ENCODE data around the gene GRIK5. TPM values are rescaled to one million over a fixed set of nuclear protein-coding genes. Genes with fewer than 3 reads are reported as not detected.

The GRIK5 gene
- total RNA-seq, 5 donors from 2014 or later (not counting 1 experiment from before 2014, with no cell fraction given) = 0.26 to 1.5 (median 1.3) TPM

GRCh38 chr19:42068361-42068755 is 1.6 kb downstream of the GRIK5 start:
- no peak overlapping the region for H3K4me3 ChIP-seq (ENCODE audit: control insufficient read depth in 1 of 2, extremely low read depth in 1 of 2, low read length in 1 of 2)
- H3K27me3 ChIP-seq (replicated peaks in 1 of 2; ENCODE audit: control insufficient read depth in 2 of 2, extremely low read depth in 1 of 2, insufficient read depth in 2 of 2, low read length in 1 of 2) = peaks cover 0 to 64% of the 10 kb centered on the region in 2 experiments
- Mint-ChIP-seq H3K27ac (no peak overlapping the region), H3K4me1 (no peaks in the 10 kb centered on the region), H3K27me3 (peaks cover 2 to 7% of the 10 kb centered on the region in 2 donors), H3K9me3 (no peaks in the 10 kb centered on the region), H3K4me3 (no peak overlapping the region), H3K36me3 (no peaks in the 10 kb centered on the region)
- H3K9me3 ChIP-seq = no peaks in the 10 kb centered on the region
- no peaks in the 10 kb centered on the region for H3K36me3 ChIP-seq (ENCODE audit: control insufficient read depth in 2 of 2, extremely low read depth in 1 of 2, insufficient read depth in 1 of 2, low read length in 1 of 2)
- H3K4me1 ChIP-seq (ENCODE audit: control insufficient read depth in 1 of 2, extremely low read depth in 1 of 2, insufficient read depth in 2 of 2, low read length in 2 of 2) = peaks cover 0 to 15% of the 10 kb centered on the region in 2 experiments
- POLR2A ChIA-PET = interaction anchor here in 1 of 2 donors (0.6 kb wide), 1 partner anchor 151 kb away, joined by 3 read pairs; no protein-coding TSS in a partner anchor
- CTCF ChIA-PET = no interaction called here
- ATAC-seq (replicated peaks in 1 of 4) (no peak), DNase-seq (no peak)
- whole genome bisulfite sequencing (ENCODE audit: insufficient coverage) = 72% methylated on average over 8 of the region's 8 CpGs
- H3K27ac ChIP-seq (ENCODE audit: low read length) = no peak overlapping the region

- ATAC-seq (replicated peaks in 1 of 4) (no peak), DNase-seq (no peak)
- Mint-ChIP-seq H3K9me3 (no peaks in the 10 kb centered on the region), H3K27ac (no peak overlapping the region), H3K27me3 (peaks cover 7 to 8% of the 10 kb centered on the region in 2 donors), H3K4me1 (no peaks in the 10 kb centered on the region), H3K36me3 (no peaks in the 10 kb centered on the region), H3K4me3 (no peak overlapping the region)
- ChIA-PET CTCF (no interaction called here), POLR2A (no interaction called here)
- WGBS (ENCODE audit: insufficient coverage) = 78% methylated on average over 6 of the region's 6 CpGs
- peaks cover 0 to 15% of the 10 kb centered on the region in 2 experiments for H3K4me1 ChIP-seq (ENCODE audit: control insufficient read depth in 1 of 2, extremely low read depth in 1 of 2, insufficient read depth in 2 of 2, low read length in 2 of 2)
- no peak overlapping the region for H3K27ac ChIP-seq (ENCODE audit: low read length)
- peaks cover 0 to 68% of the 10 kb centered on the region in 2 experiments for H3K27me3 ChIP-seq (replicated peaks in 1 of 2; ENCODE audit: control insufficient read depth in 2 of 2, extremely low read depth in 1 of 2, insufficient read depth in 2 of 2, low read length in 1 of 2)
- no peaks in the 10 kb centered on the region for H3K9me3 ChIP-seq
- no peaks in the 10 kb centered on the region for H3K36me3 ChIP-seq (ENCODE audit: control insufficient read depth in 2 of 2, extremely low read depth in 1 of 2, insufficient read depth in 1 of 2, low read length in 1 of 2)
- H3K4me3 ChIP-seq (ENCODE audit: control insufficient read depth in 1 of 2, extremely low read depth in 1 of 2, low read length in 1 of 2) = no peak overlapping the region
Measured at GRCh38 chr19:42067315-42067888, 2.6 kb downstream of the GRIK5 start.

GRCh38 chr19:42066075-42066754 is 3.8 kb downstream of the GRIK5 start:
- ChIA-PET CTCF (no interaction called here), POLR2A (no interaction called here)
- Histone ChIP-seq H3K9me3 (no peaks in the 10 kb centered on the region), H3K4me1 (ENCODE audit: control insufficient read depth in 1 of 2, extremely low read depth in 1 of 2, insufficient read depth in 2 of 2, low read length in 2 of 2) (peaks cover 0 to 15% of the 10 kb centered on the region in 2 experiments), H3K36me3 (ENCODE audit: control insufficient read depth in 2 of 2, extremely low read depth in 1 of 2, insufficient read depth in 1 of 2, low read length in 1 of 2) (peaks cover 0 to 5% of the 10 kb centered on the region in 2 donors), H3K4me3 (ENCODE audit: control insufficient read depth in 1 of 2, extremely low read depth in 1 of 2, low read length in 1 of 2) (no peak overlapping the region), H3K27ac (ENCODE audit: low read length) (no peak overlapping the region), H3K27me3 (replicated peaks in 1 of 2; ENCODE audit: control insufficient read depth in 2 of 2, extremely low read depth in 1 of 2, insufficient read depth in 2 of 2, low read length in 1 of 2) (peaks cover 0 to 74% of the 10 kb centered on the region in 2 experiments)
- DNase-seq (no peak), ATAC-seq (replicated peaks in 1 of 4) (no peak)
- no peak overlapping the region for H3K4me3 Mint-ChIP-seq
- peaks cover 7 to 11% of the 10 kb centered on the region in 2 donors for H3K27me3 Mint-ChIP-seq
- no peaks in the 10 kb centered on the region for H3K4me1 Mint-ChIP-seq
- no peaks in the 10 kb centered on the region for H3K9me3 Mint-ChIP-seq
- H3K36me3 Mint-ChIP-seq = no peaks in the 10 kb centered on the region
- WGBS (ENCODE audit: insufficient coverage) = 100% methylated on average over 1 of the region's 9 CpGs
- no peak overlapping the region for H3K27ac Mint-ChIP-seq

GRCh38 chr19:42065511-42065910 is 4.5 kb downstream of the GRIK5 start:
- ATAC-seq (replicated peaks in 1 of 4) (no peak), DNase-seq (no peak)
- peaks cover 0 to 15% of the 10 kb centered on the region in 2 experiments for H3K4me1 ChIP-seq (ENCODE audit: control insufficient read depth in 1 of 2, extremely low read depth in 1 of 2, insufficient read depth in 2 of 2, low read length in 2 of 2)
- 85% methylated on average over 2 of the region's 9 CpGs for WGBS (ENCODE audit: insufficient coverage)
- Mint-ChIP-seq H3K4me3 (no peak overlapping the region), H3K36me3 (no peaks in the 10 kb centered on the region), H3K9me3 (no peaks in the 10 kb centered on the region), H3K27me3 (peaks cover 7 to 11% of the 10 kb centered on the region in 2 donors), H3K27ac (no peak overlapping the region), H3K4me1 (no peaks in the 10 kb centered on the region)
- H3K9me3 ChIP-seq = no peaks in the 10 kb centered on the region
- H3K27me3 ChIP-seq (replicated peaks in 1 of 2; ENCODE audit: control insufficient read depth in 2 of 2, extremely low read depth in 1 of 2, insufficient read depth in 2 of 2, low read length in 1 of 2) = peaks cover 0 to 72% of the 10 kb centered on the region in 2 experiments
- ChIA-PET POLR2A (interaction anchor here in 1 of 2 donors (0.5 kb wide), 1 partner anchor 10 kb away, joined by 3 read pairs; no protein-coding TSS in a partner anchor), CTCF (no interaction called here)
- no peak overlapping the region for H3K27ac ChIP-seq (ENCODE audit: low read length)
- H3K4me3 ChIP-seq (ENCODE audit: control insufficient read depth in 1 of 2, extremely low read depth in 1 of 2, low read length in 1 of 2) = no peak overlapping the region
- peaks cover 0 to 5% of the 10 kb centered on the region in 2 donors for H3K36me3 ChIP-seq (ENCODE audit: control insufficient read depth in 2 of 2, extremely low read depth in 1 of 2, insufficient read depth in 1 of 2, low read length in 1 of 2)

GRCh38 chr19:42065051-42065450 is 5.0 kb downstream of the GRIK5 start:
- Histone ChIP-seq H3K4me1 (ENCODE audit: control insufficient read depth in 1 of 2, extremely low read depth in 1 of 2, insufficient read depth in 2 of 2, low read length in 2 of 2) (peaks cover 0 to 15% of the 10 kb centered on the region in 2 experiments), H3K36me3 (ENCODE audit: control insufficient read depth in 2 of 2, extremely low read depth in 1 of 2, insufficient read depth in 1 of 2, low read length in 1 of 2) (peaks cover 0 to 5% of the 10 kb centered on the region in 2 donors), H3K27me3 (replicated peaks in 1 of 2; ENCODE audit: control insufficient read depth in 2 of 2, extremely low read depth in 1 of 2, insufficient read depth in 2 of 2, low read length in 1 of 2) (peaks cover 0 to 68% of the 10 kb centered on the region in 2 experiments), H3K27ac (ENCODE audit: low read length) (no peak overlapping the region), H3K4me3 (ENCODE audit: control insufficient read depth in 1 of 2, extremely low read depth in 1 of 2, low read length in 1 of 2) (no peak overlapping the region), H3K9me3 (no peaks in the 10 kb centered on the region)
- CTCF ChIA-PET = no interaction called here
- 91% methylated on average over 13 of the region's 13 CpGs for WGBS (ENCODE audit: insufficient coverage)
- DNase-seq (no peak), ATAC-seq (replicated peaks in 1 of 4) (no peak)
- Mint-ChIP-seq H3K4me1 (no peaks in the 10 kb centered on the region), H3K36me3 (no peaks in the 10 kb centered on the region), H3K4me3 (no peak overlapping the region), H3K27ac (no peak overlapping the region), H3K9me3 (no peaks in the 10 kb centered on the region), H3K27me3 (peaks cover 7 to 11% of the 10 kb centered on the region in 2 donors)
- POLR2A ChIA-PET = interaction anchor here in 1 of 2 donors (0.5 kb wide), 1 partner anchor 10 kb away, joined by 3 read pairs; no protein-coding TSS in a partner anchor

- no peaks in the 10 kb centered on the region for H3K4me1 Mint-ChIP-seq
- no peaks in the 10 kb centered on the region for H3K9me3 Mint-ChIP-seq
- no peaks in the 10 kb centered on the region for H3K36me3 Mint-ChIP-seq
- no peak overlapping the region for H3K4me3 ChIP-seq (ENCODE audit: control insufficient read depth in 1 of 2, extremely low read depth in 1 of 2, low read length in 1 of 2)
- no peak overlapping the region for H3K4me3 Mint-ChIP-seq
- no peak for ATAC-seq (replicated peaks in 1 of 4)
- WGBS (ENCODE audit: insufficient coverage) = 80% methylated on average over 6 of the region's 6 CpGs
- peaks cover 0 to 66% of the 10 kb centered on the region in 2 experiments for H3K27me3 ChIP-seq (replicated peaks in 1 of 2; ENCODE audit: control insufficient read depth in 2 of 2, extremely low read depth in 1 of 2, insufficient read depth in 2 of 2, low read length in 1 of 2)
- peaks cover 7 to 11% of the 10 kb centered on the region in 2 donors for H3K27me3 Mint-ChIP-seq
- H3K27ac Mint-ChIP-seq = no peak overlapping the region
- no peaks in the 10 kb centered on the region for H3K9me3 ChIP-seq
- POLR2A ChIA-PET = no interaction called here
- no peak for DNase-seq
- H3K27ac ChIP-seq (ENCODE audit: low read length) = no peak overlapping the region
- peaks cover 0 to 11% of the 10 kb centered on the region in 2 experiments for H3K4me1 ChIP-seq (ENCODE audit: control insufficient read depth in 1 of 2, extremely low read depth in 1 of 2, insufficient read depth in 2 of 2, low read length in 2 of 2)
- CTCF ChIA-PET = no interaction called here
- H3K36me3 ChIP-seq (ENCODE audit: control insufficient read depth in 2 of 2, extremely low read depth in 1 of 2, insufficient read depth in 1 of 2, low read length in 1 of 2) = peaks cover 0 to 5% of the 10 kb centered on the region in 2 donors
Measured at GRCh38 chr19:42064432-42064831, 5.6 kb downstream of the GRIK5 start.

All from T-cell (primary cell).